Colonic mucosa (tissue), 4 donors: ENCODE results near the gene LRP1B. TPM values are rescaled to one million over a fixed set of nuclear protein-coding genes. Genes with fewer than 3 reads are reported as not detected.

ENCODE experiments used
- DNase-seq: peaks from one replicate; pipeline ENCODE4 v3.0.0-alpha.2; 2020
- H3K27ac ChIP-seq: fragments of 200-600 bp; one replicate; pipeline ENCODE4 v1.8.0; 2021
- H3K27me3 ChIP-seq: fragments of 200-600 bp; one replicate; pipeline ENCODE4 v1.8.0; 2021
- H3K36me3 ChIP-seq: fragments of 200-600 bp; one replicate; pipeline ENCODE4 v1.8.0; 2021
- H3K4me1 ChIP-seq: fragments of 200-600 bp; one replicate; pipeline ENCODE4 v1.8.0; 2021; ENCODE audit warnings: mild to moderate bottlenecking
- H3K4me3 ChIP-seq: fragments of 200-600 bp; one replicate; pipeline ENCODE4 v1.8.0; 2021
- H3K9ac ChIP-seq, 2 donors: one replicate each; pipeline ENCODE4 v1.7.0; 2013; ENCODE audit warnings: control low read depth in 2 of 2, low read depth in 2 of 2, low read length in 2 of 2
- H3K9me3 ChIP-seq: fragments of 200-600 bp; one replicate; pipeline ENCODE4 v1.8.0; 2021
- CTCF ChIP-seq: fragments of 200-600 bp; IDR thresholded peaks from one replicate; pipeline ENCODE4 v1.8.0; 2022; ENCODE audit warnings: antibody characterized with exemption, mild to moderate bottlenecking
- intact Hi-C: fragments of 100-400 bp; cut with DNase I; formaldehyde crosslinking; loops from one replicate; pipeline ENCODE4 v1.14.1; 2022
- total RNA-seq, 2 donors: library from RNA; stranded (reverse); fragmentation: NEBNext Ultra II Directional in 1 of 2; extraction: Animal tissue kit (Norgen Biotek cat#: 25700) in 1 of 2; gene quantifications; one replicate each; pipeline ENCODE4 v1.2.1, GENCODE V29; 2021
- donor health status: healthy.
- donor health status: DM: no; HTN: no; CAD: no.
- donor health status: DM: no; HTN: no; CAD: no.

Gene LRP1B
- total RNA-seq, 2 donors from 2014 or later = 0.10 to 0.19 TPM

GRCh38 chr2:140882671-140883620 lies 1247.9 kb downstream of the LRP1B start:
- H3K36me3 ChIP-seq = no peaks in the 10 kb centered on the region
- H3K9ac ChIP-seq = no peak overlapping the region
- no peaks in the 10 kb centered on the region for H3K9me3 ChIP-seq
- intact Hi-C loops = no loop called here
- no peaks in the 10 kb centered on the region for H3K4me1 ChIP-seq
- DNase-seq = no peak
- no peak overlapping the region for H3K27ac ChIP-seq
- no peak overlapping the region for H3K4me3 ChIP-seq
- no peak for TF ChIP-seq CTCF
- no peaks in the 10 kb centered on the region for H3K27me3 ChIP-seq

GRCh38 chr2:140880573-140880972 lies 1250.2 kb downstream of the LRP1B start:
- Histone ChIP-seq H3K4me1 (no peaks in the 10 kb centered on the region), H3K27ac (no peak overlapping the region), H3K4me3 (no peak overlapping the region), H3K27me3 (no peaks in the 10 kb centered on the region), H3K9ac (no peak overlapping the region), H3K9me3 (no peaks in the 10 kb centered on the region), H3K36me3 (no peaks in the 10 kb centered on the region)
- intact Hi-C loops = no loop called here
- no peak for TF ChIP-seq CTCF
- DNase-seq = no peak

GRCh38 chr2:140876015-140876414 lies 1254.8 kb downstream of the LRP1B start:
- Histone ChIP-seq H3K36me3 (no peaks in the 10 kb centered on the region), H3K27me3 (no peaks in the 10 kb centered on the region), H3K4me1 (no peaks in the 10 kb centered on the region), H3K27ac (no peak overlapping the region), H3K9ac (no peak overlapping the region), H3K4me3 (no peak overlapping the region), H3K9me3 (no peaks in the 10 kb centered on the region)
- TF ChIP-seq CTCF = no peak
- intact Hi-C loops = no loop called here
- DNase-seq = no peak

GRCh38 chr2:140873915-140874531 lies 1256.8 kb downstream of the LRP1B start:
- intact Hi-C loops = no loop called here
- TF ChIP-seq CTCF = no peak
- DNase-seq = no peak

GRCh38 chr2:140869925-140870324 lies 1260.9 kb downstream of the LRP1B start:
- H3K27me3 ChIP-seq = no peaks in the 10 kb centered on the region
- no peaks in the 10 kb centered on the region for H3K9me3 ChIP-seq
- no peak for DNase-seq
- intact Hi-C loops = no loop called here
- no peaks in the 10 kb centered on the region for H3K36me3 ChIP-seq
- no peak for TF ChIP-seq CTCF
- no peaks in the 10 kb centered on the region for H3K4me1 ChIP-seq
- H3K27ac ChIP-seq = no peak overlapping the region
- no peak overlapping the region for H3K4me3 ChIP-seq
- H3K9ac ChIP-seq = no peak overlapping the region

More at GRCh38 chr2:140873915-140874531, 1256.8 kb downstream of the LRP1B start:
- Histone ChIP-seq H3K4me1 (no peaks in the 10 kb centered on the region), H3K9me3 (no peaks in the 10 kb centered on the region), H3K27me3 (no peaks in the 10 kb centered on the region), H3K36me3 (no peaks in the 10 kb centered on the region), H3K9ac (no peak overlapping the region), H3K4me3 (no peak overlapping the region), H3K27ac (no peak overlapping the region)
